Lower leg skin (tissue), 3 donors: ENCODE measurements around the gene ESAM.

Source experiments
- POLR2A ChIP-seq, 2 donors: fragments of 450-650 bp; IDR thresholded peaks; one replicate each; pipeline ENCODE4 v1.6.1; 2016 to 2017; ENCODE audit warnings: antibody characterized with exemption in 2 of 2, mild to moderate bottlenecking in 1 of 2, moderate library complexity in 1 of 2
- TF ChIP-seq, protein P1 (sequence below), 3 donors: fragments of 450-650 bp; IDR thresholded peaks; one replicate each; pipeline ENCODE4 v1.5.1; 2016; ENCODE audit warnings: antibody characterized with exemption in 3 of 3, mild to moderate bottlenecking in 3 of 3, moderate library complexity in 2 of 3

DNA sequence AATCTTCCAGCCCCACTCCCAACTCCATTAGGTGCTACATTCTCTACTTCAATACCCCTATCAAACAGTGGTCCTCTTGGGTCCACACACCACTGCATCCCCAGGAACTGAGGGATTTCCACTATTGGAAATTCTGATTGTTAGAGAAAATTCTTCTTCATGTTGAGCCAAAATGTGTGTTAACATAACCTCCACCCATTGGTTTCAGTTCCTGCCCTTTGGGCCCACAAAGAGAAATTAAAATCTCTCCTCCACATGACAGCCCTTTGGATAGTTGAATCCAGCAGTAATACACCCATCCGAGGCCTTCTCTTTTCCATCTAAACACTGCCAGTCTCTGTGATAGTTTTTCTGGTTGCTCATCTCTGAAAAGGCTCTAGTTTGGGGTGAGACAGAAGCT lies 12.2 kb downstream of the ESAM start:
- TF ChIP-seq, protein P1, sequence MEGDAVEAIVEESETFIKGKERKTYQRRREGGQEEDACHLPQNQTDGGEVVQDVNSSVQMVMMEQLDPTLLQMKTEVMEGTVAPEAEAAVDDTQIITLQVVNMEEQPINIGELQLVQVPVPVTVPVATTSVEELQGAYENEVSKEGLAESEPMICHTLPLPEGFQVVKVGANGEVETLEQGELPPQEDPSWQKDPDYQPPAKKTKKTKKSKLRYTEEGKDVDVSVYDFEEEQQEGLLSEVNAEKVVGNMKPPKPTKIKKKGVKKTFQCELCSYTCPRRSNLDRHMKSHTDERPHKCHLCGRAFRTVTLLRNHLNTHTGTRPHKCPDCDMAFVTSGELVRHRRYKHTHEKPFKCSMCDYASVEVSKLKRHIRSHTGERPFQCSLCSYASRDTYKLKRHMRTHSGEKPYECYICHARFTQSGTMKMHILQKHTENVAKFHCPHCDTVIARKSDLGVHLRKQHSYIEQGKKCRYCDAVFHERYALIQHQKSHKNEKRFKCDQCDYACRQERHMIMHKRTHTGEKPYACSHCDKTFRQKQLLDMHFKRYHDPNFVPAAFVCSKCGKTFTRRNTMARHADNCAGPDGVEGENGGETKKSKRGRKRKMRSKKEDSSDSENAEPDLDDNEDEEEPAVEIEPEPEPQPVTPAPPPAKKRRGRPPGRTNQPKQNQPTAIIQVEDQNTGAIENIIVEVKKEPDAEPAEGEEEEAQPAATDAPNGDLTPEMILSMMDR (IDR thresholded peaks at IDR 0.05) = no peak
- TF ChIP-seq POLR2A (IDR thresholded peaks at IDR 0.05) = no peak
